Kidney (tissue), 14 donors: ENCODE data around the gene SPPL2B. TPM values are rescaled to one million over a fixed set of nuclear protein-coding genes. Genes with fewer than 3 reads are reported as not detected.

ENCODE experiments used
- DNase-seq, 5 donors: peaks; one replicate each; pipeline ENCODE4 v3.0.0-alpha.2; 2013 to 2020
- FAIRE-seq: peaks from 2 replicates; lab custom pipeline; 2012; peaks lifted over from hg19 to GRCh38; lab: Jason Lieb, UNC
- H3K27ac ChIP-seq, 2 donors: one replicate each; pipeline ENCODE4 v1.7.0; 2013; ENCODE audit warnings: low read depth in 2 of 2, low read length in 2 of 2, inconsistent platforms in 1 of 2
- H3K27me3 ChIP-seq: one replicate; pipeline ENCODE4 v1.7.1; 2013; ENCODE audit warnings: low read length, inconsistent platforms; ENCODE audit not compliant: control insufficient read depth, insufficient read depth
- H3K36me3 ChIP-seq, 3 donors: one replicate each; pipeline versions ENCODE4 v1.7.0 to v1.7.1; 2013; ENCODE audit warnings: low read length in 3 of 3, control low read depth in 1 of 3, inconsistent platforms in 1 of 3; ENCODE audit not compliant: insufficient read depth in 3 of 3, control insufficient read depth in 2 of 3
- H3K4me1 ChIP-seq, 3 donors: one replicate each; pipeline versions ENCODE4 v1.7.0 to v1.7.1; 2013; ENCODE audit warnings: low read length in 3 of 3, inconsistent platforms in 1 of 3, low read depth in 1 of 3; ENCODE audit not compliant: control insufficient read depth in 2 of 3, insufficient read depth in 2 of 3
- H3K4me3 ChIP-seq, 3 donors: one replicate each; pipeline versions ENCODE4 v1.7.0 to v1.8.1; 2013; ENCODE audit warnings: low read length in 3 of 3, control low read depth in 1 of 3, inconsistent platforms in 1 of 3
- H3K9ac ChIP-seq, 3 donors: one replicate each; pipeline versions ENCODE4 v1.7.0 to v1.7.1; 2013; ENCODE audit warnings: low read length in 3 of 3, control low read depth in 1 of 3, inconsistent platforms in 1 of 3
- H3K9me3 ChIP-seq, 3 donors: one replicate each; pipeline versions ENCODE4 v1.7.0 to v1.7.1; 2013; ENCODE audit warnings: low read length in 3 of 3, control low read depth in 1 of 3, inconsistent platforms in 1 of 3; ENCODE audit not compliant: control insufficient read depth in 2 of 3, insufficient read depth in 1 of 3
- intact Hi-C: fragments of 100-400 bp; cut with DNase I; formaldehyde crosslinking; loops from one replicate; pipeline ENCODE4 v1.11.1; 2022
- polyA plus RNA-seq: library from polyadenylated mRNA; stranded (reverse); fragments of 350-450 nt; fragmentation: Illumina TruSeq; extraction: RNeasy Lipid Tissue Mini Kit (QIAGEN cat#74804); gene quantifications from one replicate; pipeline ENCODE4 v1.2.3, GENCODE V29; 2014; ENCODE audit warnings: low read depth, low replicate concordance; ENCODE audit not compliant: insufficient read depth
- total RNA-seq: library from RNA; stranded (reverse); fragmentation: NEBNext Ultra II Directional; extraction: Animal tissue kit (Norgen Biotek cat#: 25700); gene quantifications from one replicate; pipeline ENCODE4 v1.2.1, GENCODE V29; 2021
- TF ChIP-seq, protein P1 (sequence below): IDR thresholded peaks from 3 replicates; pipeline ENCODE4 v1.5.1; 2012; ENCODE audit warnings: mild to moderate bottlenecking, moderate library complexity, borderline replicate concordance; ENCODE audit not compliant: insufficient read depth; ENCODE audit errors: extremely low read depth
- donor health status: control.
- donor health status: control.
- donor health status: control.
- donor health status: control.
- donor health status: control.
- donor health status: DM: yes; HTN: yes; CAD: no.
- donor health status: Normal renal cell carcinoma (clear cell type).

Gene SPPL2B
- total and polyA plus RNA-seq, 2 donors from 2014 or later = 25.3 to 94.1 TPM

DNA sequence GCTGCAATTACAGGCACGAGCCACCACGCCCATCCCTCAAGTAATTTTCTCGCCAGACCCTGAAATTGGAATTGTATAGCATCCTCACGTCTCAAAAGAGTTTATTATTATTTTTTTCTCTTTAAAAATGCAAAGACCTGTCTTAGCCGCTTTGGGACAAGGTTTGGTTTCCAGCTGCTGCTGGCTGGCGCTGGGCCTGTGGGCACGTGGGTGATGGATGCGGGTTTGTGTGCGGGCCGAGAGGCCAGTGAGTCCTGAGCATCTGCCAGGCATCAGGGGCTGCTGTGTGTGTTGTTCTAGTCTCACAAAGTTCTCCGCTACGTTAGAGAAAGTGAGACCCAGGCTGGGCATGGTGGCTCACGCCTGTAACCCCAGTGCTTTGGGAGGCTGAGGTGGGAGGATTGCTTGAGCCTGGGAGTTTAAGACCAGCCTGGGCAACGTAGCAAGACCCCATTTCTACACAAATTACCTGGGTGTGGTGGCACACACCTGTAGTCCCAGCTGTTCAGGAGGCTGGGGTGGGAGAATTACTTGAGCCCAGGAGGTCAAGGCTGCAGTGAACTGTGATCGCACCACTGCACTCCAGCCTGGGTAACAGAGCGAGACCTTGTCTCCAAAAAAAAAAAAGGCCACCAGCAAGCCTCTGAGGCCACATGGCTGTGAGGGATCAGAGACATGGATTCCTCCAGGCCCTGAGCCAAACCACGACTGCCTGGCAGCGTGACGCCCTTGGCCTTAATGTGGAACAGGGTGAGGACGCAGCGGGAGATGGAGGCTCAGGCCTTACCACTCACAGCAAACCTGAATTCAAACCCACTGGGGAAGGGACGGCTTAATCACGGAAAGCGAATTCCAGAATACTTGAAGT, 26.9 kb downstream of the SPPL2B start:
- intact Hi-C loops = no loop called here
- Histone ChIP-seq H3K27ac (no peak overlapping the region), H3K4me1 (no peaks in the 10 kb centered on the region), H3K9ac (no peak overlapping the region), H3K4me3 (no peak overlapping the region), H3K9me3 (no peaks in the 10 kb centered on the region), H3K27me3 (peaks cover 4% of the 10 kb centered on the region), H3K36me3 (no peaks in the 10 kb centered on the region)
- DNase-seq (peak in 1 of 5 donors; percentile 15), FAIRE-seq (no peak)
- TF ChIP-seq, protein P1, sequence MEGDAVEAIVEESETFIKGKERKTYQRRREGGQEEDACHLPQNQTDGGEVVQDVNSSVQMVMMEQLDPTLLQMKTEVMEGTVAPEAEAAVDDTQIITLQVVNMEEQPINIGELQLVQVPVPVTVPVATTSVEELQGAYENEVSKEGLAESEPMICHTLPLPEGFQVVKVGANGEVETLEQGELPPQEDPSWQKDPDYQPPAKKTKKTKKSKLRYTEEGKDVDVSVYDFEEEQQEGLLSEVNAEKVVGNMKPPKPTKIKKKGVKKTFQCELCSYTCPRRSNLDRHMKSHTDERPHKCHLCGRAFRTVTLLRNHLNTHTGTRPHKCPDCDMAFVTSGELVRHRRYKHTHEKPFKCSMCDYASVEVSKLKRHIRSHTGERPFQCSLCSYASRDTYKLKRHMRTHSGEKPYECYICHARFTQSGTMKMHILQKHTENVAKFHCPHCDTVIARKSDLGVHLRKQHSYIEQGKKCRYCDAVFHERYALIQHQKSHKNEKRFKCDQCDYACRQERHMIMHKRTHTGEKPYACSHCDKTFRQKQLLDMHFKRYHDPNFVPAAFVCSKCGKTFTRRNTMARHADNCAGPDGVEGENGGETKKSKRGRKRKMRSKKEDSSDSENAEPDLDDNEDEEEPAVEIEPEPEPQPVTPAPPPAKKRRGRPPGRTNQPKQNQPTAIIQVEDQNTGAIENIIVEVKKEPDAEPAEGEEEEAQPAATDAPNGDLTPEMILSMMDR = no peak

DNA sequence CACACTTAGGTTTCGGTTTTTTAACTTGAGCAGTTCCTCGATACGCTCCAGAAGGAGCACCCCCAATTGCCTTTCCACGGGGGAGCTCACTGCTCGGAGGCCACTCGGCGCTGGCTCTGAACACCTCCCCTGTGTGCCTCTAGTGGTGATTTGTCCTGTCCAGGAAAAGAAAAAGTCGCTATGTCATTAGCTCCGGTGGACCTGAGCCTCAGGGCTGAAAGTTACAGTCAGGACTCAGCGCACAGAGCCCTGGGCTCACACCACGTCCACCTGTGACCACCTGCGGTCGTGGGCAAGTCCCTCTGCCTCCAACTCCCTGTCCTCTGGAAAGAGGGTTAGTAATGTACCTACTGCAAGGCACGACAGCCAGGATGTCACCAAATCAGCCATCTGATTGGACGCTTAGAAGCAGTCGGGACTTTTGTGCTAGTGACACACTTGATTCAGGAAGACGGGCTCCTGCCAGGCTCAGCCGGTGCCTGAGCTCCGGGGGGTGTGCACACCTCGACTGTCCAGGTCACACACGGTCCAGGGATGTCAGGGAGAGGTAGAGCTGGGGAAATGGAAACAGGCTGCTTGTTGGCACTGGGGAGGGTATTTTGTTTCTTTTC, 27.7 kb downstream of the SPPL2B start:
- peak in 1 of 5 donors; percentile 59 for DNase-seq
- no peak for FAIRE-seq
- no peaks in the 10 kb centered on the region for H3K36me3 ChIP-seq
- intact Hi-C loops = no loop called here
- H3K27me3 ChIP-seq = peaks cover 8% of the 10 kb centered on the region
- H3K4me1 ChIP-seq = no peaks in the 10 kb centered on the region
- TF ChIP-seq, protein P1 = no peak
- no peak overlapping the region for H3K27ac ChIP-seq
- H3K9ac ChIP-seq = no peak overlapping the region
- no peak overlapping the region for H3K4me3 ChIP-seq
- H3K9me3 ChIP-seq = no peaks in the 10 kb centered on the region

DNA sequence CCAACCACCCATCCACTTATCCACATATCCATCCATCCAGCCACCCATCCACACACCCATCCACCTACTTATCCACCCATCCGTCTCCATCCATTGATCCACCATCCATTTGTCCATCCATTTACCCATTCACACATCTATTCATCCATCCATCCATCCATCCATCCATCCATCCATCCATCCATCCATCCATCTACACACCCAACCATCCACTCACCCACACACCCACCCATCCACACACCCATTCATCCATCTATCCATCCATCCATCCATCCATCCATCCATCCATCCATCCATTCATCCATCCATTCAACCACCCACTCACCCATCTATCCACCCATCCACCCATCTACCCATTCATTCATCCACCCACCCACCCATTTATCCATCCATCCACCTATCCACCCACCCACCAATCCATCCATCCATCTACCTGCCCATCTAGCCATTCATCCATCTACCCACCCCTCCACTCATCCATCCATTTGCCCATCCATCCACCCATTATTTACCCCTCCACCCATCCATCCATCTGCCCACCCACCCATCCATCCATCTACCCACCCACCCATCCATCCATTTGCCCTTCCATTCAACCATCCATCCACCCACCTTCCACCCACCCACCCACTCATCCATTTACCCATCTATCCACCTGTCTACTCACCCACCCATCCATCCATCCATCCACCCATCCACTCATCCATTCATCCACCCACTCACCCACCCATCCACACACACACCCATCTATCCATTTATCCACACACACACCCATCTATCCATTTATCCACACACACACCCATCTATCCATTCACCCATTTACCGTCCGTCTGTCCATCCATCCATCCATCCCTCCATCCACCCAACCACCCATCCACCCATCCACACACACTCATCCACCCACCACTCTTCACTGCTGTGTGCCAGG, 29.1 kb downstream of the SPPL2B start:
- FAIRE-seq (no peak), DNase-seq (peak in 1 of 5 donors; percentile 10)
- TF ChIP-seq, protein P1 = no peak
- H3K27ac ChIP-seq = no peak overlapping the region
- H3K27me3 ChIP-seq = peaks cover 8% of the 10 kb centered on the region
- H3K9me3 ChIP-seq = no peaks in the 10 kb centered on the region
- no peaks in the 10 kb centered on the region for H3K4me1 ChIP-seq
- no peak overlapping the region for H3K9ac ChIP-seq
- no peaks in the 10 kb centered on the region for H3K36me3 ChIP-seq
- intact Hi-C loops = no loop called here
- H3K4me3 ChIP-seq = no peak overlapping the region
